Gastroesophageal sphincter (tissue), 3 donors: Measurements from ENCODE around the gene SDK1.

Experiments used
- POLR2A ChIP-seq, 2 donors: fragments of 450-650 bp; IDR thresholded peaks; one replicate each; pipeline ENCODE4 v1.6.1; 2017; ENCODE audit warnings: antibody characterized with exemption in 2 of 2, mild to moderate bottlenecking in 2 of 2, moderate library complexity in 1 of 2
- POLR2AphosphoS5 ChIP-seq: sonication (generic); formaldehyde crosslinking; IDR thresholded peaks from one replicate; pipeline ENCODE4 v1.6.1; 2017; ENCODE audit warnings: antibody characterized with exemption
- TF ChIP-seq, protein P1 (sequence below), 4 experiments: fragments of 200-600 bp in 2 of 4; fragments of 450-650 bp in 2 of 4; sonication (generic) in 1 of 4; IDR thresholded peaks; one replicate each; pipeline ENCODE4 v1.5.1; 2017 to 2019; ENCODE audit warnings: antibody characterized with exemption in 4 of 4, mild to moderate bottlenecking in 2 of 4, moderate library complexity in 2 of 4

DNA sequence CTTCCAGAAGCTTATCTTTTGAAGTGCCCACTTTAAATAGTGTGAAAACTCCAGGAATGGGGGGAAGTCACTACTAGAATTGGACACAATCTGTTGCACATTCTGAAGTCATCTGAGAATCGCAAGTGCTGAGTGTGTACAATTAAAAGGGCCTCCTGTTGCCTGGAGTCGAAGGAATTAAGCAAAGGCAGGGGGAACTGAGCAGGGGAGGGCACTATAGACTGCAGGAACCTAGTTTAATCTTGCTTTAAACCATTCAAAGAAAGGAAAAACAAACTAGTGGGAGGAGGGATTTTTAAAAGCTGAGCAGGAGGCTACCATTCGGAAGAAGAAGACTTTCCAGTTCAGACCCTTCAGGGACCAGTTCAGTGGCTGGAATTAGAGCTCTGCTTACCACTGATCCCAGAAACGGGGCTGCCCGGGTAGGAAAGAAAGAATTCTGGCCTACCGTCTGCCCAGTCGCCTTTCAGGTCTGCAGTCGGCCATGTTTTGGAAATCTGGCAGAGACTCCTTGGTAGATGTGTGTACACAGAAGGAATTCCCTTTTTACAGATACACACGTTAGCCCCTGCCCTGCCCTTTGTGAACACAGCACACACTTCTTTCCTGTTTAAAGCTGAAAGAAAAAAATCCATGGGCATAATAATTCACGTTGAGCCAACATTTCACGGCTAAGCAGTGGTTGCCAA, 770.5 kb downstream of the SDK1 start:
- no peak for TF ChIP-seq POLR2A (IDR thresholded peaks at IDR 0.05)
- TF ChIP-seq POLR2AphosphoS5, result no peak
- TF ChIP-seq, protein P1, sequence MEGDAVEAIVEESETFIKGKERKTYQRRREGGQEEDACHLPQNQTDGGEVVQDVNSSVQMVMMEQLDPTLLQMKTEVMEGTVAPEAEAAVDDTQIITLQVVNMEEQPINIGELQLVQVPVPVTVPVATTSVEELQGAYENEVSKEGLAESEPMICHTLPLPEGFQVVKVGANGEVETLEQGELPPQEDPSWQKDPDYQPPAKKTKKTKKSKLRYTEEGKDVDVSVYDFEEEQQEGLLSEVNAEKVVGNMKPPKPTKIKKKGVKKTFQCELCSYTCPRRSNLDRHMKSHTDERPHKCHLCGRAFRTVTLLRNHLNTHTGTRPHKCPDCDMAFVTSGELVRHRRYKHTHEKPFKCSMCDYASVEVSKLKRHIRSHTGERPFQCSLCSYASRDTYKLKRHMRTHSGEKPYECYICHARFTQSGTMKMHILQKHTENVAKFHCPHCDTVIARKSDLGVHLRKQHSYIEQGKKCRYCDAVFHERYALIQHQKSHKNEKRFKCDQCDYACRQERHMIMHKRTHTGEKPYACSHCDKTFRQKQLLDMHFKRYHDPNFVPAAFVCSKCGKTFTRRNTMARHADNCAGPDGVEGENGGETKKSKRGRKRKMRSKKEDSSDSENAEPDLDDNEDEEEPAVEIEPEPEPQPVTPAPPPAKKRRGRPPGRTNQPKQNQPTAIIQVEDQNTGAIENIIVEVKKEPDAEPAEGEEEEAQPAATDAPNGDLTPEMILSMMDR (IDR thresholded peaks at IDR 0.05), result no peak
